A549 (cell line): Measurements from ENCODE around the gene MED28. TPM values are rescaled to one million over a fixed set of nuclear protein-coding genes. Genes with fewer than 3 reads are reported as not detected.

Source experiments
- ATAC-seq, 2 experiments: fragments of 200-7000 bp in 1 of 2; fragments of >200 bp in 1 of 2; cut with Nextera tagmentation in 1 of 2; cut with Tn5 transposase in 1 of 2; 3 replicates each; pipeline versions ENCODE4 v1.8.0 to v1.9.1; 2018 to 2020; ENCODE audit warnings: mild to moderate bottlenecking in 1 of 2, moderate library complexity in 1 of 2
- CTCF ChIA-PET: fragments of 300-600 bp; sonication (Branson Sonifier 250); formaldehyde crosslinking; extraction: SDS; loops from one replicate; lab custom pipeline; 2021; ENCODE audit warnings: antibody characterized with exemption, inconsistent platforms; lab: Yijun Ruan, JAX
- POLR2A ChIA-PET: fragments of 350-600 bp; formaldehyde crosslinking; extraction: SDS; loops from one replicate; lab custom pipeline; 2021; ENCODE audit warnings: antibody characterized with exemption, inconsistent platforms; lab: Yijun Ruan, JAX
- DNase-seq, 2 experiments: peaks; one replicate each; pipeline versions ENCODE4 v3.0.0 to v3.0.0-alpha.2; 2011 to 2016; ENCODE audit warnings: low read depth in 1 of 2, low spot score in 1 of 2
- FAIRE-seq: peaks from 2 replicates; lab custom pipeline; 2011; peaks lifted over from hg19 to GRCh38; lab: Jason Lieb, UNC
- H3K27ac ChIP-seq, 2 experiments: fragments of >200 bp; sonication (Bioruptor Twin); formaldehyde crosslinking; 3 replicates each; pipeline ENCODE4 v1.5.1; 2016 to 2017
- H3K4me1 ChIP-seq: fragments of >200 bp; sonication (Bioruptor Twin); formaldehyde crosslinking; 3 replicates; pipeline ENCODE4 v1.6.1; 2016
- H3K4me2 ChIP-seq: fragments of >200 bp; sonication (Bioruptor Twin); formaldehyde crosslinking; 3 replicates; pipeline ENCODE4 v1.6.1; 2016
- H3K4me3 ChIP-seq: fragments of >200 bp; sonication (Bioruptor Twin); formaldehyde crosslinking; 3 replicates; pipeline ENCODE4 v1.5.1; 2016
- H3K9me3 ChIP-seq: fragments of >200 bp; sonication (Bioruptor Twin); formaldehyde crosslinking; 3 replicates; pipeline ENCODE4 v1.6.1; 2016
- CBX2 ChIP-seq: fragments of 200-600 bp; sonication (generic); IDR thresholded peaks from 2 replicates; pipeline ENCODE4 v1.6.1; 2016; ENCODE audit warnings: low read depth, mild to moderate bottlenecking, borderline replicate concordance
- CHD4 ChIP-seq: fragments of 200-600 bp; sonication (generic); IDR thresholded peaks from 2 replicates; pipeline ENCODE4 v1.6.1; 2016; ENCODE audit warnings: antibody characterized with exemption, mild to moderate bottlenecking, borderline replicate concordance
- CTCF ChIP-seq: fragments of >200 bp; sonication (Bioruptor Twin); formaldehyde crosslinking; IDR thresholded peaks from 3 replicates; pipeline ENCODE4 v1.5.1; 2016
- E2F6 ChIP-seq: IDR thresholded peaks from 2 replicates; pipeline ENCODE4 v1.6.1; 2012; ENCODE audit warnings: low read depth, borderline replicate concordance
- EHMT2 ChIP-seq: fragments of 200-600 bp; sonication (generic); IDR thresholded peaks from 2 replicates; pipeline ENCODE4 v1.6.1; 2016; ENCODE audit warnings: antibody characterized with exemption, low read depth, mild to moderate bottlenecking, moderate library complexity
- FOSB ChIP-seq: fragments of 250-450 bp; sonication (Bioruptor Pico); IDR thresholded peaks from 2 replicates; pipeline ENCODE4 v1.5.0; 2020; ENCODE audit warnings: mild to moderate bottlenecking, moderate library complexity
- HOXA7 ChIP-seq: fragments of 250-450 bp; sonication (Bioruptor Pico); IDR thresholded peaks from 2 replicates; pipeline ENCODE4 v1.5.0; 2020; ENCODE audit warnings: mild to moderate bottlenecking, moderate library complexity
- JUN ChIP-seq, 2 experiments: fragments of >200 bp; sonication (Bioruptor Twin); formaldehyde crosslinking; IDR thresholded peaks; 2 replicates in 1 of 2; 3 replicates in 1 of 2; pipeline ENCODE4 v1.6.1; 2016 to 2017
- JUNB ChIP-seq: fragments of >200 bp; sonication (Bioruptor Twin); formaldehyde crosslinking; IDR thresholded peaks from 2 replicates; pipeline ENCODE4 v1.6.1; 2016
- NFE2L2 ChIP-seq: fragments of 150-350 bp; conservative IDR thresholded peaks from 2 replicates; pipeline ENCODE4 v1.6.1; 2014; ENCODE audit warnings: low read length
- PBX3 ChIP-seq: IDR thresholded peaks from 2 replicates; pipeline ENCODE4 v1.6.1; 2012
- RAD21 ChIP-seq, 2 experiments: fragments of >200 bp in 1 of 2; sonication (Bioruptor Twin) in 1 of 2; formaldehyde crosslinking in 1 of 2; IDR thresholded peaks in 1 of 2; conservative IDR thresholded peaks in 1 of 2; 2 replicates in 1 of 2; 3 replicates in 1 of 2; pipeline ENCODE4 v1.6.1; 2012 to 2018; ENCODE audit warnings: inconsistent platforms in 1 of 2
- RCOR1 ChIP-seq: fragments of 150-350 bp; IDR thresholded peaks from 2 replicates; pipeline ENCODE4 v1.6.1; 2014; ENCODE audit warnings: antibody characterized with exemption, low read length, low read depth
- RFX5 ChIP-seq: fragments of 450-650 bp; IDR thresholded peaks from 2 replicates; pipeline ENCODE4 v1.7.1; 2014; ENCODE audit warnings: antibody characterized with exemption, mild to moderate bottlenecking, moderate library complexity
- TFCP2L1 ChIP-seq: fragments of 250-450 bp; sonication (Bioruptor Pico); IDR thresholded peaks from 2 replicates; pipeline ENCODE4 v1.5.0; 2021; ENCODE audit warnings: mild to moderate bottlenecking
- ZC3H11A ChIP-seq: fragments of 450-650 bp; IDR thresholded peaks from 2 replicates; pipeline ENCODE4 v1.6.1; 2014; ENCODE audit warnings: antibody characterized with exemption, mild to moderate bottlenecking
- ZFP36 ChIP-seq: fragments of 450-650 bp; IDR thresholded peaks from 2 replicates; pipeline ENCODE4 v1.6.1; 2014; ENCODE audit warnings: borderline replicate concordance; ENCODE audit not compliant: partially characterized antibody
- ZSCAN20 ChIP-seq: fragments of 250-450 bp; sonication (Bioruptor Pico); IDR thresholded peaks from 2 replicates; pipeline ENCODE4 v1.8.0; 2022; ENCODE audit warnings: mild to moderate bottlenecking, moderate library complexity
- WGBS: methylation state at CpG from one replicate; pipeline ENCODE4 v1.1.6; 2017; ENCODE audit errors: missing lambda C conversion rate; 5-methylcytosine and 5-hydroxymethylcytosine counted together
- polyA plus RNA-seq, 4 experiments: library from polyadenylated mRNA; depleted of rRNA in 3 of 4; stranded (reverse); fragments of >200 nt; fragmentation: RNase III in 1 of 4; extraction: RNeasy Plus Mini Kit Qiagen cat#74134 plus additional on column Dnase treatment in 1 of 4; gene quantifications; 2 replicates in 3 of 4; 3 replicates in 1 of 4; pipeline ENCODE4 v1.2.3, GENCODE V29; 2011 to 2017
- TF ChIP-seq, protein P1 (sequence below): fragments of 200-600 bp; sonication (generic); IDR thresholded peaks from 2 replicates; pipeline ENCODE4 v1.6.1; 2016; ENCODE audit warnings: antibody characterized with exemption, mild to moderate bottlenecking, moderate library complexity

MED28 gene
- polyA plus RNA-seq, 2 of the 4 experiments (the other 2 are of a cell fraction) = 15.5 to 30.8 TPM

DNA sequence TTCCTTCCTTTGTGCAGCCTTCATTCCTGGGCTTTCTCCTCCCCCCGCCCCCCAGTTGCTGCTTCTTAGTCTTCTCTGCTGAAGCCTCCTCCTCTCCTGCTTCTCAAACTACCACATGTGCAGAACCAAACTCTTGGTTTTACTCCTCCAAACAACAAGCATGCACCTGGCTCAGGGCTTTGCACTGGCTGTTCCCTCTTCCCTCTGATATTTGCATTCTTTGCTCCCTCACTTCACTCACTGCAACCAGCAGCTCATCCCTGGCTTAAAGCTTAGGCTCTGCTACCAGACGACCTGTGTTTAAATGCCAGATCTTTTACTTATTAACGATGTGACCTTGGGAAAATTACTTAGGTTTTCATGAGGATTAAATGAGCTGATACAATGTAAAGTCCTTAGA lies 51.4 kb downstream of the MED28 start:
- no peak overlapping the region for H3K27ac ChIP-seq
- ATAC-seq = no peak
- WGBS = 8% methylated on average over 2 of the region's 3 CpGs
- no peak for TF ChIP-seq HOXA7 (CRISPR knock-in tag)
- TF ChIP-seq E2F6 = no peak
- TF ChIP-seq, protein P1, sequence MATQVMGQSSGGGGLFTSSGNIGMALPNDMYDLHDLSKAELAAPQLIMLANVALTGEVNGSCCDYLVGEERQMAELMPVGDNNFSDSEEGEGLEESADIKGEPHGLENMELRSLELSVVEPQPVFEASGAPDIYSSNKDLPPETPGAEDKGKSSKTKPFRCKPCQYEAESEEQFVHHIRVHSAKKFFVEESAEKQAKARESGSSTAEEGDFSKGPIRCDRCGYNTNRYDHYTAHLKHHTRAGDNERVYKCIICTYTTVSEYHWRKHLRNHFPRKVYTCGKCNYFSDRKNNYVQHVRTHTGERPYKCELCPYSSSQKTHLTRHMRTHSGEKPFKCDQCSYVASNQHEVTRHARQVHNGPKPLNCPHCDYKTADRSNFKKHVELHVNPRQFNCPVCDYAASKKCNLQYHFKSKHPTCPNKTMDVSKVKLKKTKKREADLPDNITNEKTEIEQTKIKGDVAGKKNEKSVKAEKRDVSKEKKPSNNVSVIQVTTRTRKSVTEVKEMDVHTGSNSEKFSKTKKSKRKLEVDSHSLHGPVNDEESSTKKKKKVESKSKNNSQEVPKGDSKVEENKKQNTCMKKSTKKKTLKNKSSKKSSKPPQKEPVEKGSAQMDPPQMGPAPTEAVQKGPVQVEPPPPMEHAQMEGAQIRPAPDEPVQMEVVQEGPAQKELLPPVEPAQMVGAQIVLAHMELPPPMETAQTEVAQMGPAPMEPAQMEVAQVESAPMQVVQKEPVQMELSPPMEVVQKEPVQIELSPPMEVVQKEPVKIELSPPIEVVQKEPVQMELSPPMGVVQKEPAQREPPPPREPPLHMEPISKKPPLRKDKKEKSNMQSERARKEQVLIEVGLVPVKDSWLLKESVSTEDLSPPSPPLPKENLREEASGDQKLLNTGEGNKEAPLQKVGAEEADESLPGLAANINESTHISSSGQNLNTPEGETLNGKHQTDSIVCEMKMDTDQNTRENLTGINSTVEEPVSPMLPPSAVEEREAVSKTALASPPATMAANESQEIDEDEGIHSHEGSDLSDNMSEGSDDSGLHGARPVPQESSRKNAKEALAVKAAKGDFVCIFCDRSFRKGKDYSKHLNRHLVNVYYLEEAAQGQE = no peak
- TF ChIP-seq ZFP36 = no peak
- TF ChIP-seq PBX3 = no peak
- TF ChIP-seq RFX5 = no peak
- no peak for TF ChIP-seq CHD4
- TF ChIP-seq JUNB = no peak
- no peak for TF ChIP-seq ZC3H11A
- TF ChIP-seq EHMT2 = no peak
- no peak for TF ChIP-seq CTCF
- no peak for TF ChIP-seq FOSB (CRISPR knock-in tag)
- TF ChIP-seq ZSCAN20 (CRISPR knock-in tag) = no peak
- TF ChIP-seq RCOR1 = no peak
- TF ChIP-seq RAD21 (conservative IDR thresholded peaks at IDR 0.05 in 1 of 2, IDR thresholded peaks at IDR 0.05 in 1 of 2) = no peak
- no peak for TF ChIP-seq CBX2
- TF ChIP-seq JUN (IDR thresholded peaks at IDR 0.05) = no peak
- no peak for TF ChIP-seq TFCP2L1 (CRISPR knock-in tag)
- ChIA-PET POLR2A (no interaction called here), CTCF (no interaction called here)
- H3K4me1 ChIP-seq = no peaks in the 10 kb centered on the region
- FAIRE-seq = no peak
- H3K4me3 ChIP-seq = no peak overlapping the region
- DNase-seq = no peak
- no peaks in the 10 kb centered on the region for H3K9me3 ChIP-seq
- H3K4me2 ChIP-seq = no peak overlapping the region

DNA sequence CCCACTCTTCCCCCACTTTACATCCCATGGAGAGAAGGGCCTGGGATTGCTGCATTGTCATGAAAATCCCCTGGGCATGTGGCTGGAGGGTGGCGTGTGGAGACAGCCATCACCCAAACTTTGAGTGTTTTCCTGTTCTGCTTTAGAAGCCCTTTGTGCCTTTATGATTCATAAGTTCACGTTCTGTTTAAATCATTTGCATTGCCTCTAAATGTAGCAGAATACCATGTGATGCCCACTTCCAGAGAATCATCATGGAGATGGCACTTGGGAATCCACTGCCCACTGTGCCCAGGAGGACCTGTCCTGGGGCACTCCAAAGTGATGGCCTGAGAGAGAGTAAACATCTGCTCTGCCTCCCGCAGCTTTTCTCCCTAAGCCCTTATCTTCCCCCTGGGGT lies 52.8 kb downstream of the MED28 start:
- H3K4me2 ChIP-seq = no peak overlapping the region
- DNase-seq (no peak), ATAC-seq (no peak), FAIRE-seq (no peak)
- no peak overlapping the region for H3K27ac ChIP-seq
- CTCF ChIA-PET = no interaction called here
- 37% methylated on average over 3 of the region's 3 CpGs for WGBS
- POLR2A ChIA-PET = no interaction called here
- H3K9me3 ChIP-seq = no peaks in the 10 kb centered on the region
- TF ChIP-seq JUNB (no peak), NFE2L2 (no peak)
- no peak overlapping the region for H3K4me3 ChIP-seq
- no peaks in the 10 kb centered on the region for H3K4me1 ChIP-seq
